AG09319 (cell line): Measurements from ENCODE around the gene ATP2A2.
A peak's percentile ranks its signal among the peaks of the same experiment; 100 is the strongest.

ENCODE experiments used
- DNase-seq: peaks from one replicate; pipeline ENCODE4 v3.0.0-alpha.2; 2010; ENCODE audit warnings: low read depth; ENCODE audit errors: extremely low read depth
- TF ChIP-seq, protein P1 (sequence below): IDR thresholded peaks from 2 replicates; pipeline ENCODE4 v1.5.1; 2011; ENCODE audit warnings: low read depth, mild to moderate bottlenecking, inconsistent platforms, low read length, moderate library complexity

The ATP2A2 gene

DNA sequence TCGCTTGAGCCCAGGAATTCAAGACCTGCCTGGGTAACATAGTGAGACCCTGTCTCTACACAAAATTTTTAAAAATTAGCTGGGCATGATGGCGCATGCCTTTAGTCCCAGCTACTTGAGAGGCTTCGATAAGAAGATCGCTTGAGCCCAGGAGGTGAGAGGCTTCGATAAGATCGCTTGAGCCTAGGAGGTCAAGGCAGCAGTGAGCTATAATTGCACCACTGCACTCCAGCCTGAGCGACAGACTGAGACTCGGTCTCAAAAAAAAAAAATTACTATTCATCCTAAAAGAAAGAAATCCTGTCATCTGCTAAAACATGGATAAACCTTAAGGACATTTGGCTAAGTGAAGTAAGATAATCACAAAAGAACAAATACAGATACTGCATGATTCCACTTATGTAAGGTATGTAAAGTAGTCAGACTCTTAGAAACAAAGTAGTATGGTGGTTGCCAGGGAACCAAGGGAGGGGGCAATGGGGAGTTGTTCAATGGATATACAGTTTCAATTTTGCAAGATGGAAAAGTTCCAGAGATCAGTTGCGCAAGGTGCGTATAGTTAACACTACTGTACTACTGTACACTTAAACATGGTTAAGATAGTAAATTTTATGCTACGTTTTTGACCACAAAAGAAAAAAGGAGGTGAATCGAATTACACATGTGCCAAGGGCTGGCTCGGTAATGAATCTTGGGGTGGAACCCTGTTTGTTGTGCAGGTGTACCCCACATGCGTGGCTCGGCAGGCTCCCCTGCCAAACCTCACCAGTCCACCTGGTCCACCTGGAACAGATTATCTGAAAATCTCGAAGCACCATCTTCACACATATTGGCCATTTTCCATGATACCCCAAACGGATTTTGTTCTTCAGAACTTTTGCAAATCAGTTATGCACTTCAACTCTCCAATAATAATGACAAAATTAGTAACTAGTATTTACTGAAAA, 18.3 kb upstream of the ATP2A2 start:
- TF ChIP-seq, protein P1, sequence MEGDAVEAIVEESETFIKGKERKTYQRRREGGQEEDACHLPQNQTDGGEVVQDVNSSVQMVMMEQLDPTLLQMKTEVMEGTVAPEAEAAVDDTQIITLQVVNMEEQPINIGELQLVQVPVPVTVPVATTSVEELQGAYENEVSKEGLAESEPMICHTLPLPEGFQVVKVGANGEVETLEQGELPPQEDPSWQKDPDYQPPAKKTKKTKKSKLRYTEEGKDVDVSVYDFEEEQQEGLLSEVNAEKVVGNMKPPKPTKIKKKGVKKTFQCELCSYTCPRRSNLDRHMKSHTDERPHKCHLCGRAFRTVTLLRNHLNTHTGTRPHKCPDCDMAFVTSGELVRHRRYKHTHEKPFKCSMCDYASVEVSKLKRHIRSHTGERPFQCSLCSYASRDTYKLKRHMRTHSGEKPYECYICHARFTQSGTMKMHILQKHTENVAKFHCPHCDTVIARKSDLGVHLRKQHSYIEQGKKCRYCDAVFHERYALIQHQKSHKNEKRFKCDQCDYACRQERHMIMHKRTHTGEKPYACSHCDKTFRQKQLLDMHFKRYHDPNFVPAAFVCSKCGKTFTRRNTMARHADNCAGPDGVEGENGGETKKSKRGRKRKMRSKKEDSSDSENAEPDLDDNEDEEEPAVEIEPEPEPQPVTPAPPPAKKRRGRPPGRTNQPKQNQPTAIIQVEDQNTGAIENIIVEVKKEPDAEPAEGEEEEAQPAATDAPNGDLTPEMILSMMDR = no peak

DNA sequence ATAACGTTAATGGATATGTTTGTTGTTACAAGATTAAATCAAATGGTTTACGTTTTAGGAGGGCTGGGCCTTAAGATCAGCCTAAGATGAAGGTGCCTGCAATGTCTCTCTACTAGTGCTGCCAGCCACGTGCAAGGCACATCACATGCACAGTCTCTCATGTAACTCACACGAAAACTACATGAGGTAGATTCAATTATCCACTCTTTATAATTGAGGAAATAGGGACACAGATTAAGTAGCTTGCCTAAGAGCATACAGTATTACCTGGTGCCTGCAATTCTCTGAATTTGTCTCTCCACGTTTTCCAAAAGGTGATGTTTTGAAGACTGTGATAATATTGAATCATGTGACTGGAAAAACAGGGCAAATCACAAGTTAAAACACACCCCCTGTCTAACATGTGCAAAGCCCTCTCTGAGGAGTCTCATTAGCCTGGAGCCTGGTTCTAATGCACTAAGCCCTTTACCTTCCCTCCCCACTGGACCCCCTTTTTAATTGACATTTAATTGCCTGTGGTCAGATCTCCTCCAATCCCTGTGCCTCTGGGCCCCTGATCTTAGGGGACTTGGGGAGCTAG, 14.6 kb upstream of the ATP2A2 start:
- TF ChIP-seq, protein P1 = no peak
- no peak for DNase-seq

More for the DNA sequence above, 18.3 kb upstream of the ATP2A2 start:
- DNase-seq = no peak

DNA sequence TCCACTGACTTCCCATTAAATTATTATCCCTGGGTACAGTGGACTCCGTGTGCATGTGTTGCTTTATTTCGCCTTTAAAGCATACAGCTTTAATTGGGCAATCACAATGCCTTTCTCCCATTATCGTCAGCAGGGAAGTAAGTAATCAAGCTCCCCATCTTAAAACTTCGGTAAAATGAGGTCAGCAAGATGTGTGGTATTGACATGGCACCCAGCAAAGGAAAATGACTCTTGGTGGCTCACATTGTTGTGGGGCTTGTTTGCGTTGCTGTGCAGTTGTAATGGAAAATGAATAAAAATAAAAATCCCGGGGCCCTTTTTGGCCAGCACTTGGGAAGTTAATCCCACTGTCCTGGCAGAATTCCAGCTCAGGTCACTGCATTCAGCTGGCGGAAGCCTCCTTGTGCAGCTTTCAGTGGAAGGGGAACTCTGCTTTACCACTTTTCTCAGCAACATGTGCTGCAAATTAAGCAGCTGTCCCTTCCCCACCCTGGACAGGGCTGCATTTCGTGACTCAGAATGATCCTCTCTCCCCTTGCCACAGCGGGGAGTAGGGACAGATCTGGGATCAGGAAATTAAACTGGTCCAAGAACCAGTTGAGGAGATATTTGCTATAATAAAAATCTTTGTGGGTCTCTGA, 13.9 kb upstream of the ATP2A2 start:
- TF ChIP-seq, protein P1 = no peak
- DNase-seq = peak; percentile 67

DNA sequence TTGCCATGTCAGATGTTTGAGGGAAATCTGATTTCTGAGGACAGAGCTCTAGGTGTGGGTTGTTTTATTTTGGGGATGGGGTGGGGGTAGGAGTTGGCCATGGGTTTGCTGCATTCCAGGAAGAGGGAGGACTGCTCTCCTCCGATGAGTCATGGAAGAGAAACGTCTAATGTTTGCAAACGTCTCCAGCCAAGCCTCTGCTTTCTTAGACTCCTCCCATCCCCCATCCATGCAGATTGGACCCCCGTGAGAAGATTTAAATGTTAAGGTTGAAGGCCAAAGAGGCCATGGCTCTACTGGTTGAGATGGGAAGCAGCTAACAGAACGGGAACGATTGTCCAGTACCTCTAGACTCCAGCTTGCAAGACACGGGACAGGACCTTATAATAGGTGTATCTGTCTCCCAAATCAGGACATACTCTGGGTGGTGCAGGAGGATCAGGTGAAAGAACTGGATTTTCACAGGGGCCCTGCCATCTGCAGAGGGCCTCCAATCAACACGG, 11.4 kb upstream of the ATP2A2 start:
- TF ChIP-seq, protein P1 = no peak
- DNase-seq = peak; percentile 32

DNA sequence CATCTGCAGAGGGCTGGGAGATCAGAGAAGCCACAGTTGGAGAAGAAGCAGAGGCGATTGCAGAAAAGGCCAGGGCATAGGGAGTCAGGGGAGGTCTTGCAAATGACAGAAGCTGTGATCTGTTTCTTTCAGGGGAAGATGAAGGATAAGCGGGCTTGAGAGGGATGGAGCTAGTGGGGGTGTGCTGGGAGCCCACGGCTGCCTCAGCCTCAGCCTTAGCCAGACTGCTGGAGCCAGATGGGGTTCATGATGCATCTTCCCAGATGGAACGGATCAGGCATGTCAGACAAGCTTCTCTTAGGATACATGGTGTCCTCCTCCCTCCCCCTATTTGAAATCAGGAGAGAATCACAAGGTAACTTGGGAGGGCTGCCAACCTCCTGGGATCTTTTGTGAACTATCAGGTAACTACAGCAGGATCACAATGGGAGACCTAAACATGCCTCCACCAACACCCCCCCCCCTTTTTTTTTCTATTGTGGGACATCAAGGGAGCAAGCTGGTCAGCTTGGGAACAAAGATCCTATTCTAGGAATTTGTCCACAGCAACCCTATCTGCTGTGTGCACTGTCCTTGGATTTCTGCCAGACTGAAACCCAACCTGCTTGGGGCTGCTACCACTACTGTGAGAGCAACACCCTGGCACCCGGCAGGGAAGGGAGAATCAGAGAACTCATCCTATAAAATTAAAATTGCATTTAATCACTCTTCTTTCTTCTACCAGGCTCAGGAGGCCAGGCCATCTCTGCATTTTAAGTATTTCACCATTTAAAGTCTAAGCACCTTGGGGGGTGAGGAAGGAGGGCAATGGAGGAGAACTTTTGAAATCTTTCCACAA, 10.7 kb upstream of the ATP2A2 start:
- TF ChIP-seq, protein P1 = no peak
- no peak for DNase-seq

DNA sequence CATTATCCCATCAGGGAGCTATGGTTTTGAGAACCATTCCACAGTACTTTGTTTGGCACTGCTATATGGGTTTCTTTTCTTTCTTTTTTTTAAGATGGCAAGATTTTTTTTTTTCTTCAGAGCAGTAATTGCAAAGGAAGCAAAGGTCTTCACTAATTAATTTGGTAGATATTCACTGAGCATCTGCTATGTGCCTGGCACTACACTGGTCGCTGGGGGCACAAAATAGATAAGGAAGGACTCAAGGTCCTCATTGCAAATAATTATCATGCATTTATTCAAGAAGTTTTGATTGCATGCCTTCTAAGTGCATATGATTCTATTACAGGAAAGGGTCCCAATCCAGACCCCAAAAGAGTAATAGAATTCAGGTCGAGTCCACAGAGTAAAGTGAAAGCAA, 10.0 kb upstream of the ATP2A2 start:
- DNase-seq = no peak
- TF ChIP-seq, protein P1 = no peak
